Parathyroid adenoma (tissue), 2 donors: ENCODE results near the gene MYL12B.

Source experiments
- H2AFZ ChIP-seq: fragments of 300-600 bp; sonication (generic); one replicate; pipeline ENCODE4 v1.7.0; 2017; ENCODE audit warnings: antibody characterized with exemption, mild to moderate bottlenecking
- H3K27ac ChIP-seq: fragments of 300-600 bp; sonication (generic); one replicate; pipeline ENCODE4 v1.7.0; 2017
- H3K27me3 ChIP-seq: fragments of 300-600 bp; sonication (generic); one replicate; pipeline ENCODE4 v1.7.0; 2017; ENCODE audit warnings: low read length; ENCODE audit not compliant: control insufficient read depth, insufficient read depth
- H3K36me3 ChIP-seq: fragments of 300-600 bp; sonication (generic); one replicate; pipeline ENCODE4 v1.7.0; 2017; ENCODE audit warnings: low read length; ENCODE audit not compliant: control insufficient read depth, insufficient read depth
- H3K4me1 ChIP-seq: fragments of 300-600 bp; sonication (generic); one replicate; pipeline ENCODE4 v1.7.0; 2017; ENCODE audit warnings: control low read depth
- H3K4me2 ChIP-seq: fragments of 300-600 bp; sonication (generic); one replicate; pipeline ENCODE4 v1.7.0; 2017; ENCODE audit warnings: low read length
- H3K4me3 ChIP-seq: fragments of 300-600 bp; sonication (generic); one replicate; pipeline ENCODE4 v1.7.0; 2017; ENCODE audit warnings: low read depth, low read length
- H3K79me2 ChIP-seq: fragments of 300-600 bp; sonication (generic); one replicate; pipeline ENCODE4 v1.7.0; 2017; ENCODE audit warnings: control low read depth
- H3K9ac ChIP-seq: fragments of 300-600 bp; sonication (generic); one replicate; pipeline ENCODE4 v1.7.0; 2017; ENCODE audit warnings: mild to moderate bottlenecking
- H3K9me3 ChIP-seq: fragments of 300-600 bp; sonication (generic); one replicate; pipeline ENCODE4 v1.7.0; 2017; ENCODE audit warnings: low read length; ENCODE audit not compliant: control insufficient read depth
- TF ChIP-seq, protein P1 (sequence below): fragments of 300-600 bp; sonication (generic); IDR thresholded peaks from one replicate; pipeline ENCODE4 v1.7.0; 2017; ENCODE audit warnings: antibody characterized with exemption, mild to moderate bottlenecking
- donor health status: primary hyperparathyroidism.

The MYL12B gene

DNA sequence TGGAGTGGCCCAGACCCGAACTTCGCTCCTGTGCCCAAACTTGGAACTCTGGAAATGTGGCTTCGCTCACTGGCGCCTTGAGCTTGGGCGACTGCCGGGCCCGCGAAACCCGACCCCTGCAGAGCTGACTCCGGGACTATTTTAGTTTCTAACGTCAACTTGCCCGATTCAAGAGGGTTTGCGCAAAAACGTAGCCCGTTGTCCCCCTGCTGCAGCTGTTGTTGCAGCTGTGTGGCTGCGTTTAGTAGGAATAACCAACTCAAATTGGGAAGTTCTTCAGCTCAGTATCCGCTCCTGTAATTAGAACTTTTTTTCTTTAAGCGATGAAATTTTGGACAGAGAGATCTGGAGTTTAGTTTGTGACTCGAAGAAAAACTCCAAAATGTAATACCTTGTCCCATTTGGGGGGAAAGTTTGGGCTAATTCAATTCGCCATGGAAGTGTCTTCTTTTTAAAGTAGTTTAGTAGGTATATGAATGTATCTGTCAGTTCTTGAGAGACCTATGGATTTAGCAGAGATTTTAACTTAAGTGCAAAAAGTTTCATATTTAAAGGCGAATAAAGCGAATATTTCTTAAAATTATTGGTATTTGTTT is 13.8 kb upstream of the MYL12B start:
- Histone ChIP-seq H3K4me3 (peak overlapping the region; percentile 83), H3K4me1 (peaks cover 4% of the 10 kb centered on the region), H3K9me3 (no peaks in the 10 kb centered on the region), H3K79me2 (peaks cover 11% of the 10 kb centered on the region), H3K4me2 (peak overlapping the region; percentile 84), H3K9ac (peak overlapping the region; percentile 82), H3K27ac (peak overlapping the region; percentile 94), H2AFZ (peak overlapping the region; percentile 79), H3K36me3 (no peaks in the 10 kb centered on the region), H3K27me3 (no peaks in the 10 kb centered on the region)
- TF ChIP-seq, protein P1, sequence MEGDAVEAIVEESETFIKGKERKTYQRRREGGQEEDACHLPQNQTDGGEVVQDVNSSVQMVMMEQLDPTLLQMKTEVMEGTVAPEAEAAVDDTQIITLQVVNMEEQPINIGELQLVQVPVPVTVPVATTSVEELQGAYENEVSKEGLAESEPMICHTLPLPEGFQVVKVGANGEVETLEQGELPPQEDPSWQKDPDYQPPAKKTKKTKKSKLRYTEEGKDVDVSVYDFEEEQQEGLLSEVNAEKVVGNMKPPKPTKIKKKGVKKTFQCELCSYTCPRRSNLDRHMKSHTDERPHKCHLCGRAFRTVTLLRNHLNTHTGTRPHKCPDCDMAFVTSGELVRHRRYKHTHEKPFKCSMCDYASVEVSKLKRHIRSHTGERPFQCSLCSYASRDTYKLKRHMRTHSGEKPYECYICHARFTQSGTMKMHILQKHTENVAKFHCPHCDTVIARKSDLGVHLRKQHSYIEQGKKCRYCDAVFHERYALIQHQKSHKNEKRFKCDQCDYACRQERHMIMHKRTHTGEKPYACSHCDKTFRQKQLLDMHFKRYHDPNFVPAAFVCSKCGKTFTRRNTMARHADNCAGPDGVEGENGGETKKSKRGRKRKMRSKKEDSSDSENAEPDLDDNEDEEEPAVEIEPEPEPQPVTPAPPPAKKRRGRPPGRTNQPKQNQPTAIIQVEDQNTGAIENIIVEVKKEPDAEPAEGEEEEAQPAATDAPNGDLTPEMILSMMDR, result no peak

DNA sequence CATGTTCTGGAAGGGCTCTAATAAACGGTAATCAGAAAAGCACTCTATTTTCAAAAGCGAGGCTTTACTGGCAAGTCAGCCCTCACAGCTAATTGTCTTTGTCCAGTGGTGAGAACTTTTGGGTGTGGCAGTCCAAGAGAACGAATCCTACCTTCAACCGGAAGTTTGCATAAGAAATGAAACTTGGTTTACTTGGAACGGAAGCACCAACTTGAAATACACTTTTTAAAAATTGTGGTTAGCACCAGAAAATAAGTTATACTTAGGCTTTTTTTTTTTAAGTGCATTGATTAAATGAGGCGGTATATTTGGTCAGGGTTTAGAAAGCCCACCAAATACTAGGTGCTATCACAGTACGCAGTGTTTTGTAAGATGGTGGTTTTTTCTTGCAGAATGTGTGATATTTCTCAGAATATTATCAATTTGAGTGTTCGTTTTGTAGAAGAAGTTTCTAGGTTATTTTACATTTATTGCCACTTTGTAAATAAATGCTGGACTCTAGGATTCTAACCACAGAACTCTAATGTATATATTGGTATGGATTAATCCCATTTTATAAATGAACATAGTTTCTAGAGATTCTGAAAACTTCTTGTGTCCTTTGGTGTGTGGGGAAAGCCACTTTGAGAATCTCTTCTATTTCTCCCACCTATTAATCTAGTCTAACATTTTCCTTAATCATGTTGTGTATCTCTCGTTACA is 13.1 kb upstream of the MYL12B start:
- peak overlapping the region; percentile 83 for H3K4me3 ChIP-seq
- H3K4me1 ChIP-seq, result peaks cover 4% of the 10 kb centered on the region

DNA sequence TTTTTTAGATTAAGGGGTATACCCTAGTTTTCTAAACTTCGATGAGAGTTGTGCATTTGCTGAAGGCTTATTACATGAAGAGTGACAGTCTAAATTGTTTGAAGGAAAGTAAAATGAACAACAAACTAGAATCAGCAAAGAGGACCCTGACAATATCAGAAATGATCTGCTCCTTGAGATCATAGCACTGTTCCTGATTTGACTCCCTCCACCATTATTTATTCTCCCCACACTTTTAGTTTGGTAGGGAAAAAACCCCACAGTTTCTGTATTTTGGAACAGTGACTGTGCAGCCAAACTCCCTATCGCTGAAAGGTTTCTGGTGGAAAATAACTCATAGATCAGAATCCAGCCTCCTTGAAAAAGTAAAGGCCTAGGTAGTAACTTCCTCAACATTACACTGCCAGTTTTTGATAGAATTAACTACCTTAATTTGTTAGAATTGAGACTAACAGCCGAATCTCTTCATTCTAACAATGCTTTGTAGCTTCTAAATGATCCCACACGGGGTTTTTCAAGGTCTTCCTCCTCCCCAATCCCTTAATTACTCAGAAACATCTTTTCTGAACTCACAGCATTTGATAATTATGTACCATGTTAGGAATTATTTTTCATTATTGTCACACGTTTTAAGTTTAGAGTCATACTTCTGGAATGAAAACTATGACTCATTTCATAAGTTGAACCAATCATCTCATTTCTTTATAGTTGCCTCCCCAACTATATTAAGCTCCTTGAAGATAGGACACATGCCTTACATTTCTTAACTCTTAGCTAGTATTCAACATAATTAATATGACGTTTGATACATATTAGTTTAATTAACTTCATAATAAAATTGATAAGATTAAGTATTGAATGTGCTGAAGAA is 11.5 kb upstream of the MYL12B start:
- TF ChIP-seq, protein P1, result no peak
- Histone ChIP-seq H3K9me3 (no peaks in the 10 kb centered on the region), H3K4me3 (no peak overlapping the region), H3K27ac (no peak overlapping the region), H3K4me2 (no peak overlapping the region), H3K79me2 (peaks cover 20% of the 10 kb centered on the region), H3K9ac (no peak overlapping the region), H3K4me1 (peaks cover 4% of the 10 kb centered on the region), H2AFZ (no peak overlapping the region), H3K27me3 (no peaks in the 10 kb centered on the region), H3K36me3 (no peaks in the 10 kb centered on the region)

More for the DNA sequence above, 13.1 kb upstream of the MYL12B start:
- Histone ChIP-seq H3K9me3 (no peaks in the 10 kb centered on the region), H3K9ac (peak overlapping the region; percentile 82), H3K27ac (peak overlapping the region; percentile 94), H3K4me2 (peak overlapping the region; percentile 84), H3K79me2 (peaks cover 11% of the 10 kb centered on the region), H2AFZ (peak overlapping the region; percentile 79), H3K36me3 (no peaks in the 10 kb centered on the region), H3K27me3 (no peaks in the 10 kb centered on the region)
- TF ChIP-seq, protein P1, result no peak

DNA sequence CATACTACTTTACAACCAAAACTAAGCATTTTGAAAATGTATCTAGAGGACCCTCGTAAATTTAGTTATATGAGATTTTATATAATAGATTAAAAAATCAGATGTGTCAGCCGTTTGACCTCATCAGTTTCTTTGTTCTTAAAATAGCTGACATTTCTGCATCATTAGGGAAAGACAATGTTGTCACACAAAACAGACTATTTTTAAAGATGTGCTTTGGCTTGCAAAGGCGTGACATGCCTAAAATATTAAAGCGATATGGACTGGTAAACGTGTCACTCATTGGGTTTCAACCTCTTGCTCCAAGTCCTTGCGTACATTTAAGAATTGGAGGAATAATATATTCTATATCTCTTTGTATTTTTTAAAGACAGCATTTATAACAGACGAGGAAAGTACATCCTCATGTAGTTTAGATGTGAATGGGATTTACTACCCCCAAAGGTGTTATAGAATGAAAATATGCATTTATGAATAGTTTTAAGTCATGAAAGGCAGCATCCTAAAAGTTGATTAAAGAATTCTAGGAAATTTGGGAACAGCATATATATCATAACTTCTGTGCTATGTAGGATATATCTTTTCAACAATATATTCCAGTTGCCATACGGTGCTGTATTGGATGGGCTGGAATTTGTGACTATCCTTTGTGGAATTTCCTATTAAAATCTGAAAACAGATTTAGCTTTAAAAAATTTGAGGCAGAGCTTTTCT is 10.5 kb upstream of the MYL12B start:
- Histone ChIP-seq H3K9me3 (no peaks in the 10 kb centered on the region), H3K27me3 (no peaks in the 10 kb centered on the region), H3K4me1 (peaks cover 2% of the 10 kb centered on the region), H3K27ac (no peak overlapping the region), H3K4me2 (peak overlapping the region; percentile 22), H3K4me3 (no peak overlapping the region), H2AFZ (no peak overlapping the region), H3K36me3 (no peaks in the 10 kb centered on the region), H3K79me2 (peaks cover 24% of the 10 kb centered on the region), H3K9ac (no peak overlapping the region)
- TF ChIP-seq, protein P1, result no peak
